Stomach (tissue), 4 donors: Measurements from ENCODE around the gene CDK15.

ENCODE experiments used
- CTCF ChIP-seq, 7 experiments: fragments of 450-650 bp in 4 of 7; fragments of 200-600 bp in 3 of 7; sonication (generic) in 3 of 7; IDR thresholded peaks; one replicate each; pipeline ENCODE4 v1.5.1; 2016 to 2019; ENCODE audit warnings: antibody characterized with exemption in 7 of 7, control low read depth in 2 of 7, mild to moderate bottlenecking in 1 of 7
- EP300 ChIP-seq: sonication (generic); formaldehyde crosslinking; IDR thresholded peaks from one replicate; pipeline ENCODE4 v1.6.1; 2017; ENCODE audit warnings: antibody characterized with exemption
- POLR2AphosphoS5 ChIP-seq, 3 donors: sonication (generic); formaldehyde crosslinking; IDR thresholded peaks; one replicate each; pipeline ENCODE4 v1.6.1; 2016; ENCODE audit warnings: antibody characterized with exemption in 3 of 3

GRCh38 chr2:201816657-201817575 lies 10.6 kb downstream of the CDK15 start:
- TF ChIP-seq EP300 = no peak
- TF ChIP-seq CTCF (IDR thresholded peaks at IDR 0.05) = no peak
- no peak for TF ChIP-seq POLR2AphosphoS5 (IDR thresholded peaks at IDR 0.05)
